K562 (cell line): ENCODE results near the gene EPX. TPM values are rescaled to one million over a fixed set of nuclear protein-coding genes. Genes with fewer than 3 reads are reported as not detected.
A peak's percentile ranks its signal among the peaks of the same experiment; 100 is the strongest.

Experiments
- DIDO1 ChIP-seq: fragments of 450-650 bp; IDR thresholded peaks from 2 replicates; pipeline ENCODE4 v1.6.1; 2016; ENCODE audit warnings: low read depth, missing biosample characterization, missing genetic modification characterization
- ILK ChIP-seq: fragments of 450-650 bp; IDR thresholded peaks from 2 replicates; pipeline ENCODE4 v1.6.1; 2016; ENCODE audit warnings: missing genetic modification characterization, low read depth, mild to moderate bottlenecking, missing compliant biosample characterization, moderate library complexity, borderline replicate concordance
- L3MBTL2 ChIP-seq: fragments of 450-650 bp; IDR thresholded peaks from 2 replicates; pipeline ENCODE4 v1.6.1; 2016; ENCODE audit warnings: mild to moderate bottlenecking, moderate library complexity
- NFXL1 ChIP-seq: fragments of 450-650 bp; formaldehyde crosslinking; IDR thresholded peaks from 2 replicates; pipeline ENCODE4 v1.4.0; 2021; ENCODE audit warnings: mild to moderate bottlenecking
- RBM34 ChIP-seq: fragments of 200-400 bp; formaldehyde crosslinking; IDR thresholded peaks from 2 replicates; pipeline ENCODE4 v1.6.1; 2018; ENCODE audit warnings: low read length, borderline replicate concordance; ENCODE audit not compliant: insufficient read depth
- RNF219 ChIP-seq: fragments of 250-450 bp; sonication (Bioruptor Pico); IDR thresholded peaks from 2 replicates; pipeline ENCODE4 v1.5.0; 2022; ENCODE audit warnings: mild to moderate bottlenecking
- SAP30 ChIP-seq: fragments of 200-600 bp; sonication (generic); IDR thresholded peaks from 2 replicates; pipeline ENCODE4 v1.6.1; 2012; ENCODE audit warnings: borderline replicate concordance, low read depth, mild to moderate bottlenecking, moderate library complexity, low read length, control low read depth, inconsistent platforms; ENCODE audit not compliant: insufficient read depth, poor library complexity, severe bottlenecking
- SFPQ ChIP-seq: fragments of 200-400 bp; formaldehyde crosslinking; IDR thresholded peaks from 2 replicates; pipeline ENCODE4 v1.6.1; 2017; ENCODE audit warnings: mild to moderate bottlenecking, low read depth, low read length, moderate library complexity
- SNRNP70 ChIP-seq: fragments of 200-400 bp; formaldehyde crosslinking; optimal IDR thresholded peaks from 2 replicates; pipeline ENCODE3; 2017; ENCODE audit warnings: low read depth, low read length
- TRIM24 ChIP-seq, 2 experiments: fragments of 450-650 bp; IDR thresholded peaks; 2 replicates each; pipeline ENCODE4 v1.6.1; 2016
- TSHZ1 ChIP-seq: fragments of 250-450 bp; sonication (Bioruptor Pico); IDR thresholded peaks from 2 replicates; pipeline ENCODE4 v1.4.0; 2020; ENCODE audit warnings: mild to moderate bottlenecking, moderate library complexity
- ZBTB33 ChIP-seq: sonication (generic); formaldehyde crosslinking; IDR thresholded peaks from 2 replicates; pipeline ENCODE4 v1.8.1; 2023; ENCODE audit warnings: mild to moderate bottlenecking, missing genetic modification reagents
- ZNF165 ChIP-seq: fragments of 250-450 bp; sonication (Bioruptor Pico); IDR thresholded peaks from 2 replicates; pipeline ENCODE4 v1.4.0; 2020; ENCODE audit warnings: borderline replicate concordance
- ZNF263 ChIP-seq: sonication (generic); formaldehyde crosslinking; IDR thresholded peaks from 2 replicates; pipeline ENCODE4 v1.8.0; 2022; ENCODE audit warnings: mild to moderate bottlenecking, missing genetic modification reagents, borderline replicate concordance
- ZNF274 ChIP-seq: IDR thresholded peaks from 2 replicates; pipeline ENCODE4 v1.6.1; 2011; ENCODE audit warnings: low read depth, mild to moderate bottlenecking, low read length, moderate library complexity, borderline replicate concordance
- ZNF696 ChIP-seq: fragments of 250-450 bp; sonication (Bioruptor Pico); conservative IDR thresholded peaks from 2 replicates; pipeline ENCODE4 v1.4.0; 2020; ENCODE audit warnings: mild to moderate bottlenecking, moderate library complexity
- ZNF75A ChIP-seq: fragments of 450-650 bp; formaldehyde crosslinking; IDR thresholded peaks from 2 replicates; pipeline ENCODE4 v1.4.0; 2020; ENCODE audit warnings: mild to moderate bottlenecking
- polyA plus RNA-seq, 8 experiments: library from polyadenylated mRNA; depleted of rRNA in 4 of 8; stranded (reverse) in 5 of 8; unstranded in 3 of 8; fragments of >200 nt; fragmentation: Nextera tagmentation in 2 of 8; fragmentation: Illumina TruSeq in 1 of 8; extraction: Ambion mirVana in 2 of 8; extraction: Trizol in 1 of 8; gene quantifications; 2 replicates each; pipeline versions ENCODE4 v1.2.1 to v1.2.3, GENCODE V29; 2011 to 2014; ENCODE audit warnings: inconsistent platforms in 1 of 8, missing spikeins in 1 of 8
- total RNA-seq, 7 experiments: library from RNA; depleted of rRNA in 6 of 7; stranded (reverse); fragments of >200 nt in 6 of 7; fragmentation: Illumina TruSeq in 2 of 7; extraction: Trizol in 2 of 7; gene quantifications; 2 replicates each; pipeline versions ENCODE4 v1.2.1 to v1.2.3, GENCODE V29; 2011 to 2021; ENCODE audit warnings: low replicate concordance in 1 of 7

Gene EPX
- total and polyA plus RNA-seq, 9 of the 15 experiments (the other 6 are each of a cell fraction or from before 2014, with no cell fraction given): 0.07 to 0.33 (median 0.19) TPM; not detected in 3

GRCh38 chr17:58184986-58185761, 7.4 kb upstream of the EPX start (continued):
- TF ChIP-seq ZBTB33 (no peak), ILK (no peak), ZNF274 (no peak), SNRNP70 (no peak), NFXL1 (CRISPR knock-in tag) (no peak), ZNF696 (CRISPR knock-in tag) (no peak), TSHZ1 (CRISPR knock-in tag) (peak; percentile 37), L3MBTL2 (peak; percentile 88), TRIM24 (IDR thresholded peaks at IDR 0.05) (no peak), RBM34 (no peak), DIDO1 (tag) (no peak), ZNF75A (CRISPR knock-in tag) (0 out of 2 replicates have a peak, but pooled peaks have one; percentile 56), ZNF263 (CRISPR knock-in tag) (no peak), SAP30 (no peak), SFPQ (no peak), ZNF165 (CRISPR knock-in tag) (no peak), RNF219 (CRISPR knock-in tag) (no peak)
